HL-60 (cell line): Measurements from ENCODE around the gene SKI.

Source experiments
- POLR2AphosphoS5 ChIP-seq: IDR thresholded peaks from 2 replicates; pipeline ENCODE4 v1.6.1; 2012; ENCODE audit warnings: low read depth
- TF ChIP-seq, protein P1 (sequence below): IDR thresholded peaks from one replicate; pipeline ENCODE4 v1.5.1; 2011; ENCODE audit warnings: low read length, control low read depth, inconsistent platforms; ENCODE audit not compliant: insufficient read depth

DNA sequence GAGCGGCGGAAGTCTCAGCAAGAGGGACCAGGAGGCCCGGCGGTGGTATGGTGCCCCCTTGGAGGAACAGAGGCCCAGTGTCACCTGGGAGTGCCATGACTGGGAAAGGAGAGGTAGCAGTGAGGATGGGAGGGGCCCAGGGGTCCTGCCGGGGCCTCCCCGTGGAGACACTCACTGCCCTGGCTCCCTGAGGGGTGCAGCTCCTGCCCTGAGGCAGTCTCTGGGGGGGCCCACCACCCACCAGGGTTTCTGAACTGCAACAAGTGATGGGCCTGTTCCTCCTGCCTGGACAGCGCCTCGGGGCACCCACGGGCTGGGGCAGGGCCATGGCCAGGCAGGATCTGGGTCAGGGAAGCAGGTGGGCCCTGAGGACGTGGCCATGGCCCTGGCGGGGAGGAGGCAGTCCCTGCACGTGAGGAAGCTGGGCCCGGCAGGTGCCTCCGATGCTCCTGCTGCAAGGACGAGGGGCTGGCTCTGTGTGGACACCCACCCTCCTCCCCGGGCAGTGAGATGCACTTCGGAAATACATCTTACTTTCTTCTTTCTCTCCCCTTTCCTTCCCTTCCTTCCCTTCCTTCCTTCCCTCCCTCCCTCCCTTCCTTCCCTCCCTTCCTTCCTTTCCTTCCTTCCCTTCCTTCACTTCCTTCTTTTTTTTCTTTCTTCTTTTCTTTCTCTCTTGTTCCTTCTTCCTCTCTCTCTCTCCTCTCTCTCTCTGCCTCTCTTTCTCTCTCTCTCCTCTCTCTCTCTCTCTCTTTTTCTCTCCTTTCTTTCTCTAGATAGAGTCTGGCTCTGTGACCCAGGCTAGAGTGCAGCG is 96.6 kb downstream of the SKI start:
- TF ChIP-seq, protein P1, sequence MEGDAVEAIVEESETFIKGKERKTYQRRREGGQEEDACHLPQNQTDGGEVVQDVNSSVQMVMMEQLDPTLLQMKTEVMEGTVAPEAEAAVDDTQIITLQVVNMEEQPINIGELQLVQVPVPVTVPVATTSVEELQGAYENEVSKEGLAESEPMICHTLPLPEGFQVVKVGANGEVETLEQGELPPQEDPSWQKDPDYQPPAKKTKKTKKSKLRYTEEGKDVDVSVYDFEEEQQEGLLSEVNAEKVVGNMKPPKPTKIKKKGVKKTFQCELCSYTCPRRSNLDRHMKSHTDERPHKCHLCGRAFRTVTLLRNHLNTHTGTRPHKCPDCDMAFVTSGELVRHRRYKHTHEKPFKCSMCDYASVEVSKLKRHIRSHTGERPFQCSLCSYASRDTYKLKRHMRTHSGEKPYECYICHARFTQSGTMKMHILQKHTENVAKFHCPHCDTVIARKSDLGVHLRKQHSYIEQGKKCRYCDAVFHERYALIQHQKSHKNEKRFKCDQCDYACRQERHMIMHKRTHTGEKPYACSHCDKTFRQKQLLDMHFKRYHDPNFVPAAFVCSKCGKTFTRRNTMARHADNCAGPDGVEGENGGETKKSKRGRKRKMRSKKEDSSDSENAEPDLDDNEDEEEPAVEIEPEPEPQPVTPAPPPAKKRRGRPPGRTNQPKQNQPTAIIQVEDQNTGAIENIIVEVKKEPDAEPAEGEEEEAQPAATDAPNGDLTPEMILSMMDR: no peak
- TF ChIP-seq POLR2AphosphoS5: no peak
